Skin epidermis (tissue), 12 donors: ENCODE measurements around the gene ALG8.

Source experiments
- H3K27ac ChIP-seq, 21 experiments: fragments of 200-600 bp; sonication (generic) in 11 of 21; one replicate each; pipeline ENCODE4 v1.5.0; 2020; ENCODE audit warnings: mild to moderate bottlenecking in 3 of 21, inconsistent platforms in 2 of 21, moderate library complexity in 2 of 21
- H3K4me3 ChIP-seq, 7 experiments: fragments of 200-600 bp; sonication (generic) in 2 of 7; one replicate each; pipeline ENCODE4 v1.5.0; 2020; ENCODE audit warnings: inconsistent platforms in 2 of 7, mild to moderate bottlenecking in 2 of 7, moderate library complexity in 1 of 7

Gene ALG8

GRCh38 chr11:78054971-78055370, 84.5 kb downstream of the ALG8 start:
- Histone ChIP-seq H3K4me3 (no peak overlapping the region), H3K27ac (no peak overlapping the region)

- Histone ChIP-seq H3K4me3 (no peak overlapping the region), H3K27ac (no peak overlapping the region)
These were observed 88.2 kb downstream of the ALG8 start for GRCh38 chr11:78050964-78051831.
